Right lobe of liver (tissue), 6 donors: ENCODE data around the gene SCAP. TPM values are rescaled to one million over a fixed set of nuclear protein-coding genes. Genes with fewer than 3 reads are reported as not detected.
"Not testable (repeated sequence)": the region's sequence is repeated elsewhere in the genome, so short reads cannot be mapped to it uniquely, and the experiment has no call there.

Experiments
- ATAC-seq, 4 donors: fragments of 200-7000 bp; cut with Tn5 transposase; one replicate each; pipeline ENCODE4 v1.9.1; 2020; ENCODE audit warnings: mild to moderate bottlenecking in 4 of 4, moderate library complexity in 4 of 4
- DNase-seq, 3 donors: peaks; one replicate each; pipeline ENCODE4 v3.0.0-alpha.2; 2020
- H3K27ac ChIP-seq, 3 donors: fragments of 200-600 bp; one replicate each; pipeline ENCODE4 v1.8.0; 2022
- H3K27me3 ChIP-seq, 2 donors: fragments of 200-600 bp; one replicate each; pipeline ENCODE4 v1.8.0; 2022
- H3K36me3 ChIP-seq, 4 donors: fragments of 200-600 bp; sonication (generic) in 1 of 4; one replicate each; pipeline versions ENCODE4 v1.5.1 to v1.8.0; 2017 to 2022; ENCODE audit warnings: control low read depth in 1 of 4
- H3K4me1 ChIP-seq, 4 donors: fragments of 200-600 bp; sonication (generic) in 1 of 4; one replicate each; pipeline versions ENCODE4 v1.5.1 to v1.8.0; 2017 to 2022; ENCODE audit warnings: control low read depth in 1 of 4
- H3K4me3 ChIP-seq, 3 donors: fragments of 200-600 bp; one replicate each; pipeline ENCODE4 v1.8.0; 2022
- H3K9me3 ChIP-seq, 4 donors: fragments of 200-600 bp; sonication (generic) in 1 of 4; one replicate each; pipeline versions ENCODE4 v1.5.1 to v1.8.0; 2017 to 2022; ENCODE audit warnings: control low read depth in 1 of 4
- CTCF ChIP-seq, 4 donors: fragments of 200-600 bp in 3 of 4; fragments of 450-650 bp in 1 of 4; IDR thresholded peaks; one replicate each; pipeline versions ENCODE4 v1.5.1 to v1.8.0; 2016 to 2022; ENCODE audit warnings: antibody characterized with exemption in 4 of 4, mild to moderate bottlenecking in 2 of 4
- POLR2A ChIP-seq: fragments of 450-650 bp; IDR thresholded peaks from one replicate; pipeline ENCODE4 v1.6.1; 2017; ENCODE audit warnings: antibody characterized with exemption, mild to moderate bottlenecking
- whole genome bisulfite sequencing: methylation state at CpG from one replicate; pipeline ENCODE4 v1.1.6; 2018; ENCODE audit warnings: low coverage, low lambda C conversion rate; ENCODE audit not compliant: insufficient coverage; ENCODE audit errors: missing lambda C conversion rate; 5-methylcytosine and 5-hydroxymethylcytosine counted together
- intact Hi-C, 2 donors: fragments of 100-400 bp; cut with DNase I; formaldehyde crosslinking; loops; one replicate each; pipeline versions ENCODE4 v1.11.2 to v1.14.1; 2022
- total RNA-seq, 6 experiments: library from RNA; depleted of rRNA in 2 of 6; stranded (reverse); fragments of >200 nt in 2 of 6; fragmentation: NEBNext Ultra II Directional in 3 of 6; extraction: Animal tissue kit (Norgen Biotek cat#: 25700) in 3 of 6; gene quantifications; one replicate each; pipeline versions ENCODE4 v1.1.0 to v1.2.4, GENCODE V29; 2016 to 2023
- donor health status: DM: no; HTN: yes; CAD: no.
- donor health status: DM: no; HTN: no; CAD: no.
- donor health status: DM: no; HTN: no; CAD: no.
- donor health status: DM: no; HTN: yes; CAD: no.
- donor health status: DM: no; HTN: yes; CAD: no.

Gene SCAP
- total RNA-seq, 6 experiments from 2014 or later: 48.8 to 85.1 (median 78.9) TPM

- intact Hi-C loops: no loop called here
- peaks cover 0 to 12% (median 2%) of the 10 kb centered on the region in 4 donors for H3K36me3 ChIP-seq
- H3K4me1 ChIP-seq: peaks cover 0 to 17% (median 0%) of the 10 kb centered on the region in 4 donors
- ATAC-seq (peak; percentile 4 to 14 (median 9)), DNase-seq (peak in 1 of 3 donors; percentile 54)
- 24% methylated on average over 31 of the region's 36 CpGs for WGBS
- H3K4me3 ChIP-seq: peak overlapping the region; percentile 72 to 81 (median 79)
- TF ChIP-seq POLR2A: no peak
- no peak for TF ChIP-seq CTCF (IDR thresholded peaks at IDR 0.05)
- H3K27ac ChIP-seq: peak overlapping the region; percentile 88 to 93 (median 92)
- H3K27me3 ChIP-seq: no peaks in the 10 kb centered on the region
- no peaks in the 10 kb centered on the region for H3K9me3 ChIP-seq
Observed at GRCh38 chr3:47512416-47513124, 36.8 kb upstream of the SCAP start.

- intact Hi-C loops, H3K4me1 ChIP-seq, H3K27ac ChIP-seq, H3K4me3 ChIP-seq, DNase-seq, ATAC-seq, H3K27me3 ChIP-seq, H3K9me3 ChIP-seq: not testable (repeated sequence)
- peaks cover 0 to 37% (median 12%) of the 10 kb centered on the region in 4 donors for H3K36me3 ChIP-seq
- WGBS: 93% methylated on average over 5 of the region's 6 CpGs
Observed at GRCh38 chr3:47505267-47505666, 29.5 kb upstream of the SCAP start.

- Histone ChIP-seq H3K9me3 (no peaks in the 10 kb centered on the region), H3K36me3 (peaks cover 0 to 40% (median 9%) of the 10 kb centered on the region in 4 donors), H3K27ac (no peak overlapping the region), H3K4me1 (no peaks in the 10 kb centered on the region), H3K27me3 (no peaks in the 10 kb centered on the region), H3K4me3 (no peak overlapping the region)
- ATAC-seq: no peak
- WGBS: no CpG with 5 or more reads among the region's 7 CpGs
- TF ChIP-seq CTCF (IDR thresholded peaks at IDR 0.05) (no peak), POLR2A (no peak)
- intact Hi-C loops: no loop called here
- no peak for DNase-seq
Observed at GRCh38 chr3:47504113-47504512, 28.4 kb upstream of the SCAP start.

- no peak for DNase-seq
- H3K4me1 ChIP-seq: no peaks in the 10 kb centered on the region
- H3K36me3 ChIP-seq: peaks cover 0 to 50% (median 13%) of the 10 kb centered on the region in 4 donors
- ATAC-seq: no peak
- no peak for TF ChIP-seq POLR2A
- no peak for TF ChIP-seq CTCF (IDR thresholded peaks at IDR 0.05)
- H3K4me3 ChIP-seq: no peak overlapping the region
- intact Hi-C loops: no loop called here
- no peak overlapping the region for H3K27ac ChIP-seq
- no peaks in the 10 kb centered on the region for H3K9me3 ChIP-seq
- 73% methylated on average over 2 of the region's 2 CpGs for WGBS
- H3K27me3 ChIP-seq: no peaks in the 10 kb centered on the region
Observed at GRCh38 chr3:47503033-47503432, 27.3 kb upstream of the SCAP start.

- H3K9me3 ChIP-seq: no peaks in the 10 kb centered on the region
- TF ChIP-seq POLR2A: no peak
- no peak for TF ChIP-seq CTCF (IDR thresholded peaks at IDR 0.05)
- no peak for DNase-seq
Observed at GRCh38 chr3:47496892-47497291, 21.2 kb upstream of the SCAP start.

More at GRCh38 chr3:47496892-47497291, 21.2 kb upstream of the SCAP start:
- Histone ChIP-seq H3K4me3 (no peak overlapping the region), H3K27me3 (no peaks in the 10 kb centered on the region), H3K36me3 (peaks cover 0 to 55% (median 19%) of the 10 kb centered on the region in 4 donors), H3K4me1 (no peaks in the 10 kb centered on the region), H3K27ac (no peak overlapping the region)
- intact Hi-C loops: no loop called here
- no peak for ATAC-seq
